ENCODE results near the gene CCDC85A. TPM values are rescaled to one million over a fixed set of nuclear protein-coding genes. Genes with fewer than 3 reads are reported as not detected.

CCDC85A gene
- total RNA-seq, 1 experiment from 2014 or later: 0.14 TPM

DNA sequence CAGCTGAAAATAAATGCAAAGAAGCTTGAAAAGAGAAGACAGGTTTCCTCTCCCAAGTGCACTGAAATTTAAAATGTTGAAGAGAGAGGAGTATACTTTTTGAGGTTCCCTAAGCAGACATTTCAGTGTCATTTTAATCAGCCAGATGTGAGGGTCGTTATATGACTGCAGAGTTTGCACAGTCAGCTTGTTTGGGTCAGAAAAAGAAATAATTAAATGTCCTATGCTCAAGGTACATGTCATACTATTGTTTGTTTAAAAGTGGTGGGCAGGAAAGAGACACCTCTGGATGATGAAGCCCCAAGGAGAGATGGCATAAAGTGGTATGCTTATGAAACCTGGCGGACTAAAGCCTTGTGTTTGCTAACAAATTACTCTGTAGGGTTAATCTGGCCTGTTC is 55.2 kb downstream of the CCDC85A start:
- H3K36me3 ChIP-seq (replicated peaks; ENCODE audit: control insufficient read depth, insufficient read depth, low read length): no peaks in the 10 kb centered on the region

DNA sequence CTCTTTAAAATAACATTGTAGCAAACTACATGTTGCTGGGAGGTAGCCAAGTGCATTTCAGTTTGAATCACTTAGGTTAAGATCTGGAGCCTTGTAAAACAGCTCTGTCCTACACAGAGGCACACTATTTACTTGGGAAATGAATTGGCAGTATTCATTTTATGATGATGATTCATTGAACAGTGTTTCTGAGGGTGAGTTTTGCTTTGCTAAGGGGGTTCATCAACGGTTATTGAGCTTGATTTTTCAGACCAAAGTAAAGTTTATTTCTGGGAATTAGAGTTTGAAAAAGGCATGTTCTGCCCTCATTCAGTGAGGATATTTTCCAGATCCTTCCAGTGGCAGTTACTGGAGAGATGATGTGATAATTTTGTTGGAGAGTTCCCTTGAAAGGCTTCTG is 55.6 kb downstream of the CCDC85A start:
- Histone ChIP-seq H3K36me3 (replicated peaks; ENCODE audit: control insufficient read depth, insufficient read depth, low read length) (no peaks in the 10 kb centered on the region), H3K4me3 (ENCODE audit: insufficient read depth, low read depth, low read length) (no peak overlapping the region), H3K27me3 (ENCODE audit: control insufficient read depth, insufficient read depth, low read length) (no peaks in the 10 kb centered on the region)
- DNase-seq: no peak

More for the DNA sequence above, 55.2 kb downstream of the CCDC85A start:
- Histone ChIP-seq H3K27me3 (ENCODE audit: control insufficient read depth, insufficient read depth, low read length) (no peaks in the 10 kb centered on the region), H3K4me3 (ENCODE audit: insufficient read depth, low read depth, low read length) (no peak overlapping the region)
- DNase-seq: no peak

GRCh38 chr2:56240210-56240609 is 56.4 kb downstream of the CCDC85A start:
- Histone ChIP-seq H3K36me3 (replicated peaks; ENCODE audit: control insufficient read depth, insufficient read depth, low read length) (no peaks in the 10 kb centered on the region), H3K27me3 (ENCODE audit: control insufficient read depth, insufficient read depth, low read length) (no peaks in the 10 kb centered on the region), H3K4me3 (ENCODE audit: insufficient read depth, low read depth, low read length) (no peak overlapping the region)
- no peak for DNase-seq

DNA sequence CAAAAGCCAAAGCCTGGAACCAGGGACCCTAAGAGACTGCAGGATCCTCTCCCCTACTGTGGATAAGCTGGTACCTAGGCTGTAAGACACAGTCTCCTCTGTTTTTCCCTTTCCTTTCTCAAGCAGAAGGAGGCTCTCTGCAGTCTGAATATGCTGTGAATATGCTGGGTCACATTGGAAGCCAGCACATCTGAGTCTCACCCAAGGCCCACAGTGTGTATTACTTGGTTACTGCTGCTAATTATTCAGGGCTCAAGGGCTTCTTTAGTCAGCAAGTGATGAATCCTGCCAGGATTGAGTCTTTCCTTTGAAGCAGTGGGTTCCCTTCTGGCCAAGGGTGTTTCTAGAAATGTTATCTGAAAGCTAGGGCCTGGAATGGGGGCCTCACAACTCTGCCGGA is 60.7 kb downstream of the CCDC85A start:
- H3K36me3 ChIP-seq (replicated peaks; ENCODE audit: control insufficient read depth, insufficient read depth, low read length): no peaks in the 10 kb centered on the region
- no peaks in the 10 kb centered on the region for H3K27me3 ChIP-seq (ENCODE audit: control insufficient read depth, insufficient read depth, low read length)
- no peak for DNase-seq
- no peak overlapping the region for H3K4me3 ChIP-seq (ENCODE audit: insufficient read depth, low read depth, low read length)

GRCh38 chr2:56244911-56245530 is 61.2 kb downstream of the CCDC85A start:
- no peak for DNase-seq
- Histone ChIP-seq H3K27me3 (ENCODE audit: control insufficient read depth, insufficient read depth, low read length) (no peaks in the 10 kb centered on the region), H3K36me3 (replicated peaks; ENCODE audit: control insufficient read depth, insufficient read depth, low read length) (no peaks in the 10 kb centered on the region), H3K4me3 (ENCODE audit: insufficient read depth, low read depth, low read length) (no peak overlapping the region)

GRCh38 chr2:56248965-56249742 is 65.4 kb downstream of the CCDC85A start:
- H3K36me3 ChIP-seq (replicated peaks; ENCODE audit: control insufficient read depth, insufficient read depth, low read length): no peaks in the 10 kb centered on the region
- no peak for DNase-seq
- no peaks in the 10 kb centered on the region for H3K27me3 ChIP-seq (ENCODE audit: control insufficient read depth, insufficient read depth, low read length)
- H3K4me3 ChIP-seq (ENCODE audit: insufficient read depth, low read depth, low read length): no peak overlapping the region

GRCh38 chr2:56250153-56250729 is 66.5 kb downstream of the CCDC85A start:
- no peaks in the 10 kb centered on the region for H3K36me3 ChIP-seq (replicated peaks; ENCODE audit: control insufficient read depth, insufficient read depth, low read length)
- no peaks in the 10 kb centered on the region for H3K27me3 ChIP-seq (ENCODE audit: control insufficient read depth, insufficient read depth, low read length)
- no peak for DNase-seq

DNA sequence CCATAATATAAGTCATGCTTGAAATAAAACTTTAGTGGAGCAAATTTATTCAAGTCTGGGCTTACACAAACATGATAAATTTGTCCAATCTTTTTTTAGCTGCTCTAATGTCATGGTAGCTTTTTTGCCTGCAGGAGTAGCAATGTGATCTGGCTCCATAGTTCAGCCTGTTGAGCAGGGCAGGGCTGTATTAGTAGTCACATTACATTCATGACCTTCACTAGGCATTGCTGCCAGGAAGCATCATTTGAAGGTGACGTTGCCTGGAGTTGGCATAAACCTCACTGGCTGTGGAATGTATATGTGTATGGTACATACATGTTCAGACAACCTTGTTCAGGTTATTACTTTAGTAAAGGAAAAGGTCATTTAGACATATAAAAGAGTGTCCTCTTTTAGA is 76.6 kb downstream of the CCDC85A start:
- no peak for DNase-seq
- H3K27me3 ChIP-seq (ENCODE audit: control insufficient read depth, insufficient read depth, low read length): no peaks in the 10 kb centered on the region
- H3K4me3 ChIP-seq (ENCODE audit: insufficient read depth, low read depth, low read length): no peak overlapping the region
- no peaks in the 10 kb centered on the region for H3K36me3 ChIP-seq (replicated peaks; ENCODE audit: control insufficient read depth, insufficient read depth, low read length)

More at GRCh38 chr2:56250153-56250729, 66.5 kb downstream of the CCDC85A start:
- H3K4me3 ChIP-seq (ENCODE audit: insufficient read depth, low read depth, low read length): no peak overlapping the region

DNA sequence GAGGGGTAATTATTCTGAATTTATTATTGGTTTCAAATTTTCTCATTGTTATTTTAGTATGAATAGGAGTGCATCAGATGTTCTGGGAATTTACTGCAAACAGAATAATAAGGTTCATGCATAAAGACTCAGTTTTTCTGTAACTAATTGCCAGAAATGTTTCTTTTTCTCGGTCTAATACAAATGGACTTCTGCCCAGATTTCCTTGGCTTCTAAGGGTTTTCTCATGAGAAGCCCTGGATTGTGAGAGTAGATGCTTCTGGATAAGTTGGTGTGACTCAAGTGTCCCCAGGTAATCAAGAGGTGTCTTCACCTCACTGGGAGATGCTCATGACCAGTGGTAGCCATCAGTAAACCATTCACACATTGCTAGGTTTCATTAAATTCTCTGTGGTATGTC is 78.5 kb downstream of the CCDC85A start:
- Histone ChIP-seq H3K36me3 (replicated peaks; ENCODE audit: control insufficient read depth, insufficient read depth, low read length) (no peaks in the 10 kb centered on the region), H3K27me3 (ENCODE audit: control insufficient read depth, insufficient read depth, low read length) (no peaks in the 10 kb centered on the region), H3K4me3 (ENCODE audit: insufficient read depth, low read depth, low read length) (no peak overlapping the region)
- no peak for DNase-seq

- Histone ChIP-seq H3K27me3 (ENCODE audit: control insufficient read depth, insufficient read depth, low read length) (no peaks in the 10 kb centered on the region), H3K36me3 (replicated peaks; ENCODE audit: control insufficient read depth, insufficient read depth, low read length) (no peaks in the 10 kb centered on the region), H3K4me3 (ENCODE audit: insufficient read depth, low read depth, low read length) (no peak overlapping the region)
- no peak for DNase-seq
These were observed 80.1 kb downstream of the CCDC85A start for GRCh38 chr2:56263876-56264275.

GRCh38 chr2:56266761-56267414 is 83.1 kb downstream of the CCDC85A start:
- DNase-seq: no peak
- Histone ChIP-seq H3K27me3 (ENCODE audit: control insufficient read depth, insufficient read depth, low read length) (no peaks in the 10 kb centered on the region), H3K36me3 (replicated peaks; ENCODE audit: control insufficient read depth, insufficient read depth, low read length) (no peaks in the 10 kb centered on the region), H3K4me3 (ENCODE audit: insufficient read depth, low read depth, low read length) (no peak overlapping the region)

DNA sequence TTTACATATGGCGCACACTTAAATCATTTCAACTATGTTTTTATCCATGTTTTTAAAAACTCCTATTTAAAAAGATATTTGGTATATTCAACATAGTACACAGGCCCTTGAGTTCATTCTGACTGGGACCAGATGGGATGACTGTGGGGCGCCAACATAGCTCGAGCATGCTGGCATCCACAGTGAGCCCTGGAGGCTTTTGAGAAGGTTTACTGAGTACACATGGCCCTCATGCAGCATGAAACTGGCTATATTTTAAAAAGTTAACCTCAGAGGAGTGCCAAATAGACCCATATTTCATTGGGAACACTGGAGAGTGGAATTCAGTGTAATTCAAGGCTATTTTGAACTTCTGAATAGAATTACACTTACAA is 83.6 kb downstream of the CCDC85A start:
- DNase-seq: no peak
- Histone ChIP-seq H3K36me3 (replicated peaks; ENCODE audit: control insufficient read depth, insufficient read depth, low read length) (no peaks in the 10 kb centered on the region), H3K27me3 (ENCODE audit: control insufficient read depth, insufficient read depth, low read length) (no peaks in the 10 kb centered on the region), H3K4me3 (ENCODE audit: insufficient read depth, low read depth, low read length) (no peak overlapping the region)

- Histone ChIP-seq H3K4me3 (ENCODE audit: insufficient read depth, low read depth, low read length) (no peak overlapping the region), H3K27me3 (ENCODE audit: control insufficient read depth, insufficient read depth, low read length) (no peaks in the 10 kb centered on the region), H3K36me3 (replicated peaks; ENCODE audit: control insufficient read depth, insufficient read depth, low read length) (no peaks in the 10 kb centered on the region)
- DNase-seq: no peak
These were observed 85.1 kb downstream of the CCDC85A start for GRCh38 chr2:56268856-56269255.

DNA sequence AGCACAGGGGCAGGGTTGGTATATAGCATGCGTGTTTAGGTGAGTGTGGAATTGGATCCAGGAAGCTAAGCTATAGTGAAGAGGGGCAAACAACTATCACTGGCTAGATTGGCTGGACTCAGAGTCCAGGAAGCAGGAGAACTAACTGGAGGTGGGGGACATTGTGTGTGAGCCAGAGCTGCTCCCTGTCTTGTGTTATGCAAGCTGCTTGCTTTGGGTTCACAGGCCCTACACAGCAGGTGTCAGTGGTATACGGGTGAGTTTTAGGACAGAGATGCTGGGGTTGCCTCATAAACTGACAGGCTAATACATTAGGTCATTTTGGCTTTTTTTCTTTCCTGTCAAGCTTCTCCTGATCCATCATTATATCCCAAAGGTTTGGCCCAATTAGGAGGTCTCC is 87.5 kb downstream of the CCDC85A start:
- Histone ChIP-seq H3K27me3 (ENCODE audit: control insufficient read depth, insufficient read depth, low read length) (no peaks in the 10 kb centered on the region), H3K36me3 (replicated peaks; ENCODE audit: control insufficient read depth, insufficient read depth, low read length) (no peaks in the 10 kb centered on the region), H3K4me3 (ENCODE audit: insufficient read depth, low read depth, low read length) (no peak overlapping the region)
- DNase-seq: peak; percentile 10

- Histone ChIP-seq H3K4me3 (ENCODE audit: insufficient read depth, low read depth, low read length) (no peak overlapping the region), H3K36me3 (replicated peaks; ENCODE audit: control insufficient read depth, insufficient read depth, low read length) (no peaks in the 10 kb centered on the region), H3K27me3 (ENCODE audit: control insufficient read depth, insufficient read depth, low read length) (no peaks in the 10 kb centered on the region)
- DNase-seq: no peak
These were observed 101.4 kb downstream of the CCDC85A start for GRCh38 chr2:56285224-56285623.

Data from H7 (cell line).